Keratinocyte (primary cell): ENCODE measurements around the gene HYAL3. TPM values are rescaled to one million over a fixed set of nuclear protein-coding genes. Genes with fewer than 3 reads are reported as not detected.
A peak's percentile ranks its signal among the peaks of the same experiment; 100 is the strongest.

Source experiments
- DNase-seq: peaks from one replicate; pipeline ENCODE4 v3.0.0-alpha.2; 2011; ENCODE audit warnings: low read depth, missing footprints, low spot score
- FAIRE-seq: peaks from 2 replicates; lab custom pipeline; 2011; peaks lifted over from hg19 to GRCh38; lab: Jason Lieb, UNC
- H2AFZ ChIP-seq: 2 replicates; pipeline ENCODE4 v1.6.0; 2012; ENCODE audit warnings: low read length, control low read depth, inconsistent platforms; ENCODE audit not compliant: control insufficient read depth
- H3K27ac ChIP-seq: 2 replicates; pipeline ENCODE4 v1.5.1; 2011; ENCODE audit warnings: low read length; ENCODE audit not compliant: control insufficient read depth, insufficient read depth
- H3K27me3 ChIP-seq: 3 replicates; pipeline ENCODE4 v1.6.0; 2011; ENCODE audit warnings: low read length; ENCODE audit not compliant: control insufficient read depth, insufficient read depth; ENCODE audit errors: extremely low read depth
- H3K36me3 ChIP-seq, 2 experiments: 2 replicates in 1 of 2; 3 replicates in 1 of 2; pipeline ENCODE4 v1.5.1; 2011; ENCODE audit warnings: low read length in 2 of 2, mild to moderate bottlenecking in 1 of 2; ENCODE audit not compliant: control insufficient read depth in 2 of 2, insufficient read depth in 2 of 2; ENCODE audit errors: extremely low read depth in 1 of 2
- H3K4me1 ChIP-seq: 3 replicates; pipeline ENCODE4 v1.5.1; 2011; ENCODE audit warnings: low read length; ENCODE audit not compliant: control insufficient read depth, insufficient read depth; ENCODE audit errors: extremely low read depth
- H3K4me2 ChIP-seq: 3 replicates; pipeline ENCODE4 v1.6.0; 2011; ENCODE audit warnings: low read depth, low read length; ENCODE audit not compliant: control insufficient read depth, insufficient read depth; ENCODE audit errors: extremely low read depth
- H3K4me3 ChIP-seq, 3 experiments: fragments of 200-600 bp in 1 of 3; sonication (generic) in 1 of 3; 2 replicates in 2 of 3; 3 replicates in 1 of 3; pipeline ENCODE4 v1.5.1; 2011 to 2016; ENCODE audit warnings: low read length in 3 of 3, mild to moderate bottlenecking in 3 of 3, control low read depth in 2 of 3, inconsistent platforms in 1 of 3, low read depth in 1 of 3, mixed read lengths in 1 of 3, mixed run types in 1 of 3, moderate library complexity in 1 of 3; ENCODE audit not compliant: control insufficient read depth in 2 of 3, insufficient read depth in 2 of 3; ENCODE audit errors: extremely low read depth in 1 of 3
- H3K79me2 ChIP-seq: 2 replicates; pipeline ENCODE4 v1.6.0; 2012; ENCODE audit warnings: low read length; ENCODE audit not compliant: control insufficient read depth, insufficient read depth
- H3K9ac ChIP-seq: 3 replicates; pipeline ENCODE4 v1.6.0; 2011; ENCODE audit warnings: low read length; ENCODE audit not compliant: control insufficient read depth, insufficient read depth; ENCODE audit errors: extremely low read depth
- H3K9me1 ChIP-seq: 3 replicates; pipeline ENCODE4 v1.6.0; 2011; ENCODE audit warnings: low read length; ENCODE audit not compliant: control insufficient read depth, insufficient read depth; ENCODE audit errors: extremely low read depth
- H3K9me3 ChIP-seq: 2 replicates; pipeline ENCODE4 v1.5.1; 2012; ENCODE audit warnings: low read depth, low read length; ENCODE audit not compliant: control insufficient read depth
- H4K20me1 ChIP-seq: 3 replicates; pipeline ENCODE4 v1.6.0; 2011; ENCODE audit warnings: low read length; ENCODE audit not compliant: control insufficient read depth, insufficient read depth; ENCODE audit errors: extremely low read depth
- CTCF ChIP-seq, 3 experiments: IDR thresholded peaks in 1 of 3; conservative IDR thresholded peaks in 1 of 3; optimal IDR thresholded peaks in 1 of 3; 2 replicates in 2 of 3; 3 replicates in 1 of 3; pipeline versions ENCODE3 to v1.5.1; 2011; ENCODE audit warnings: low read length in 3 of 3, mild to moderate bottlenecking in 3 of 3, moderate library complexity in 2 of 3, control low read depth in 1 of 3, inconsistent platforms in 1 of 3; ENCODE audit not compliant: insufficient read depth in 2 of 3; ENCODE audit errors: extremely low read depth in 1 of 3
- EZH2 ChIP-seq: IDR thresholded peaks from one replicate; pipeline ENCODE4 v1.6.1; 2012; ENCODE audit warnings: inconsistent platforms, mild to moderate bottlenecking, low read length, moderate library complexity
- dilution Hi-C: fragments of 300-500 bp; cut with MboI; formaldehyde crosslinking; loops from one replicate; pipeline ENCODE4 v1.7.0; 2020; ENCODE audit warnings: low sequenced_read_pairs; ENCODE audit not compliant: extremely low pct_ligation_motif_present
- polyA plus RNA-seq, 5 experiments: library from polyadenylated mRNA; depleted of rRNA in 3 of 5; stranded (reverse) in 3 of 5; stranded (forward) in 1 of 5; unstranded in 1 of 5; fragments of >200 nt; gene quantifications; 1 replicate in 1 of 5; 2 replicates in 3 of 5; 3 replicates in 1 of 5; pipeline versions ENCODE4 v1.2.1 to v1.2.3, GENCODE V29; 2011 to 2012; ENCODE audit warnings: missing spikeins in 2 of 5, low read depth in 1 of 5, low replicate concordance in 1 of 5

HYAL3 gene
- polyA plus RNA-seq, 1 donor (not counting 4 experiments of a cell fraction or from before 2014, with no cell fraction given) = 6.6 TPM

- H3K4me2 ChIP-seq = peak overlapping the region; percentile 1
- no peak for FAIRE-seq
- H3K27ac ChIP-seq = no peak overlapping the region
These were observed 34.6 kb upstream of the HYAL3 start for GRCh38 chr3:50333744-50334328.

GRCh38 chr3:50331364-50331907 lies 32.2 kb upstream of the HYAL3 start:
- H3K27me3 ChIP-seq = no peaks in the 10 kb centered on the region
- peaks cover 72% of the 10 kb centered on the region for H3K79me2 ChIP-seq
- dilution Hi-C loops = no loop called here
- no peak overlapping the region for H3K4me3 ChIP-seq
- H3K9me3 ChIP-seq = no peaks in the 10 kb centered on the region
- DNase-seq (no peak), FAIRE-seq (no peak)
- no peak overlapping the region for H2AFZ ChIP-seq
- H3K9ac ChIP-seq = no peak overlapping the region
- H3K27ac ChIP-seq = no peak overlapping the region
- TF ChIP-seq CTCF (optimal IDR thresholded peaks at IDR 0.05 in 1 of 3, IDR thresholded peaks at IDR 0.05 in 1 of 3, conservative IDR thresholded peaks at IDR 0.05 in 1 of 3; ENCODE audit: extremely low read depth in 1 of 3, insufficient read depth in 2 of 3, low read length in 3 of 3) (no peak), EZH2 (no peak)
- peaks cover 34% of the 10 kb centered on the region for H3K4me1 ChIP-seq
- H3K9me1 ChIP-seq = no peaks in the 10 kb centered on the region
- peaks cover 31 to 33% of the 10 kb centered on the region in 2 experiments for H3K36me3 ChIP-seq
- peaks cover 7% of the 10 kb centered on the region for H4K20me1 ChIP-seq
- H3K4me2 ChIP-seq = no peak overlapping the region

More at GRCh38 chr3:50333744-50334328, 34.6 kb upstream of the HYAL3 start:
- Histone ChIP-seq H3K4me3 (no peak overlapping the region), H3K4me1 (peaks cover 34% of the 10 kb centered on the region), H3K9me3 (no peaks in the 10 kb centered on the region), H2AFZ (no peak overlapping the region), H3K9ac (no peak overlapping the region), H3K27me3 (no peaks in the 10 kb centered on the region), H4K20me1 (peaks cover 7% of the 10 kb centered on the region), H3K79me2 (peaks cover 66% of the 10 kb centered on the region), H3K9me1 (no peaks in the 10 kb centered on the region), H3K36me3 (peaks cover 31 to 33% of the 10 kb centered on the region in 2 experiments)
- dilution Hi-C loops = no loop called here
- no peak for DNase-seq
- no peak for TF ChIP-seq EZH2
- TF ChIP-seq CTCF (optimal IDR thresholded peaks at IDR 0.05 in 1 of 3, IDR thresholded peaks at IDR 0.05 in 1 of 3, conservative IDR thresholded peaks at IDR 0.05 in 1 of 3; ENCODE audit: extremely low read depth in 1 of 3, insufficient read depth in 2 of 3, low read length in 3 of 3) = no peak
